K562 (cell line): ENCODE data around the gene CSTB. TPM values are rescaled to one million over a fixed set of nuclear protein-coding genes. Genes with fewer than 3 reads are reported as not detected.

Source experiments
- ATAC-seq: fragments of 200-7000 bp; cut with Tn5 transposase; 3 replicates; pipeline ENCODE4 v1.9.1; 2020; ENCODE audit warnings: moderate library complexity
- BruUV-seq: library from RNA; stranded (reverse); fragments of 400-500 nt; replicated peaks from 2 replicates; lab custom pipeline; 2021; lab: Mats Ljungman, UMichigan
- CTCF ChIA-PET: fragments of 300-600 bp; formaldehyde crosslinking; extraction: SDS; loops from one replicate; lab custom pipeline; 2021; ENCODE audit warnings: low intra/inter-chr PET ratio; lab: Yijun Ruan, JAX
- POLR2A ChIA-PET: fragments of 300-600, 350-650 bp; sonication (Branson Sonifier 250); formaldehyde crosslinking; extraction: SDS; loops from one replicate; lab custom pipeline; 2021; ENCODE audit warnings: antibody characterized with exemption, inconsistent platforms; lab: Yijun Ruan, JAX
- DNase-seq, 4 experiments: peaks; one replicate each; pipeline versions ENCODE4 v3.0.0 to v3.0.0-alpha.2; 2011 to 2018; ENCODE audit warnings: low spot score in 3 of 4, mixed read lengths in 3 of 4; ENCODE audit errors: extremely low read depth in 1 of 4
- FAIRE-seq: peaks from 2 replicates; lab custom pipeline; 2011; peaks lifted over from hg19 to GRCh38; lab: Jason Lieb, UNC
- H2AFZ ChIP-seq: 2 replicates; pipeline ENCODE4 v1.6.0; 2011; ENCODE audit warnings: low read depth, low read length, control low read depth, inconsistent platforms
- H3K27ac ChIP-seq: fragments of 200-600 bp; 3 replicates; pipeline ENCODE4 v1.8.0; 2011; ENCODE audit warnings: low read depth, mild to moderate bottlenecking, control low read depth, inconsistent platforms, low read length, moderate library complexity, mixed read lengths; ENCODE audit errors: extremely low read depth
- H3K27me3 ChIP-seq, 2 experiments: fragments of 300-600 bp in 1 of 2; 2 replicates in 1 of 2; 3 replicates in 1 of 2; pipeline versions ENCODE4 v1.6.0 to v1.8.0; 2011; ENCODE audit warnings: inconsistent platforms in 2 of 2, low read length in 2 of 2, mild to moderate bottlenecking in 1 of 2, mixed read lengths in 1 of 2, moderate library complexity in 1 of 2; ENCODE audit not compliant: control insufficient read depth in 2 of 2, insufficient read depth in 2 of 2
- H3K36me3 ChIP-seq: fragments of 300-600 bp; 3 replicates; pipeline ENCODE4 v1.8.0; 2011; ENCODE audit warnings: mild to moderate bottlenecking, low read length, inconsistent platforms; ENCODE audit not compliant: control insufficient read depth, insufficient read depth
- H3K4me1 ChIP-seq, 2 experiments: fragments of 200-600 bp in 1 of 2; replicated peaks in 1 of 2; 2 replicates in 1 of 2; 3 replicates in 1 of 2; pipeline versions ENCODE4 v1.5.1 to v1.8.0; 2011; ENCODE audit warnings: inconsistent platforms in 2 of 2, low read length in 2 of 2, mild to moderate bottlenecking in 1 of 2, mixed read lengths in 1 of 2, moderate library complexity in 1 of 2; ENCODE audit not compliant: control insufficient read depth in 2 of 2, insufficient read depth in 2 of 2
- H3K4me2 ChIP-seq: 2 replicates; pipeline ENCODE4 v1.6.1; 2011; ENCODE audit warnings: low read length, control low read depth, inconsistent platforms, mixed read lengths; ENCODE audit not compliant: insufficient read depth
- H3K4me3 ChIP-seq: fragments of 200-600 bp; sonication (generic), shearing (Covaris generic); 2 replicates; pipeline ENCODE4 v1.5.1; 2016; ENCODE audit warnings: control low read depth, inconsistent platforms
- H3K79me2 ChIP-seq: fragments of 200-600 bp; 3 replicates; pipeline ENCODE4 v1.8.0; 2011; ENCODE audit warnings: low read length, inconsistent platforms; ENCODE audit not compliant: control insufficient read depth, insufficient read depth
- H3K9ac ChIP-seq, 2 experiments: 2 replicates each; pipeline versions ENCODE4 v1.6.0 to v1.6.1; 2011; ENCODE audit warnings: low read depth in 2 of 2, low read length in 2 of 2, control low read depth in 1 of 2, inconsistent platforms in 1 of 2, mild to moderate bottlenecking in 1 of 2, mixed read lengths in 1 of 2; ENCODE audit not compliant: insufficient read depth in 1 of 2
- H3K9me1 ChIP-seq: one replicate; pipeline ENCODE4 v1.6.0; 2011; ENCODE audit warnings: inconsistent platforms, mild to moderate bottlenecking, low read length, moderate library complexity; ENCODE audit not compliant: control insufficient read depth, insufficient read depth
- H3K9me3 ChIP-seq: replicated peaks from 2 replicates; pipeline ENCODE4 v1.5.1; 2011; ENCODE audit warnings: low read depth, low read length, inconsistent platforms; ENCODE audit not compliant: control insufficient read depth, insufficient read depth
- H4K20me1 ChIP-seq: replicated peaks from 2 replicates; pipeline ENCODE4 v1.6.1; 2011; ENCODE audit warnings: low read length, inconsistent platforms, mixed read lengths; ENCODE audit not compliant: control insufficient read depth, insufficient read depth
- BCOR ChIP-seq: fragments of 450-650 bp; IDR thresholded peaks from 2 replicates; pipeline ENCODE4 v1.6.1; 2016
- BMI1 ChIP-seq: fragments of 150-350 bp; IDR thresholded peaks from 2 replicates; pipeline ENCODE4 v1.6.1; 2014; ENCODE audit warnings: low read length
- BRD9 ChIP-seq: fragments of 450-650 bp; IDR thresholded peaks from 2 replicates; pipeline ENCODE4 v1.6.1; 2018; ENCODE audit warnings: low read depth; ENCODE audit not compliant: partially characterized antibody
- CXXC5 ChIP-seq: fragments of 250-450 bp; sonication (Bioruptor Pico); IDR thresholded peaks from 2 replicates; pipeline ENCODE4 v1.8.0; 2022; ENCODE audit warnings: inconsistent platforms, mild to moderate bottlenecking, moderate library complexity
- FIP1L1 ChIP-seq: fragments of 200-400 bp; formaldehyde crosslinking; IDR thresholded peaks from 2 replicates; pipeline ENCODE4 v1.6.1; 2018; ENCODE audit warnings: mild to moderate bottlenecking, low read depth, low read length; ENCODE audit not compliant: poor library complexity, severe bottlenecking
- MAFG ChIP-seq: fragments of 450-650 bp; conservative IDR thresholded peaks from 2 replicates; pipeline ENCODE4 v1.6.1; 2016; ENCODE audit warnings: missing genetic modification characterization, missing compliant biosample characterization
- MTA3 ChIP-seq: fragments of 450-650 bp; formaldehyde crosslinking; IDR thresholded peaks from 2 replicates; pipeline ENCODE4 v1.6.1; 2017; ENCODE audit warnings: mild to moderate bottlenecking, borderline replicate concordance
- POLR2A ChIP-seq: fragments of 450-650 bp; conservative IDR thresholded peaks from 2 replicates; pipeline ENCODE4 v1.6.1; 2016
- POLR2G ChIP-seq: fragments of 200-400 bp; formaldehyde crosslinking; IDR thresholded peaks from 2 replicates; pipeline ENCODE4 v1.6.1; 2017; ENCODE audit warnings: low read depth, mild to moderate bottlenecking, antibody characterized with exemption, low read length, moderate library complexity
- ZC3H4 ChIP-seq: sonication (generic); formaldehyde crosslinking; IDR thresholded peaks from 2 replicates; pipeline ENCODE4 v1.9.0; 2021; ENCODE audit warnings: missing genetic modification reagents, borderline replicate concordance
- ZNF121 ChIP-seq: sonication (generic); formaldehyde crosslinking; conservative IDR thresholded peaks from 2 replicates; pipeline ENCODE4 v1.8.0; 2022; ENCODE audit warnings: missing genetic modification reagents
- ZNF165 ChIP-seq: fragments of 250-450 bp; sonication (Bioruptor Pico); IDR thresholded peaks from 2 replicates; pipeline ENCODE4 v1.4.0; 2020; ENCODE audit warnings: borderline replicate concordance
- ZNF561 ChIP-seq: fragments of 450-650 bp; formaldehyde crosslinking; conservative IDR thresholded peaks from 2 replicates; pipeline ENCODE4 v1.4.0; 2020; ENCODE audit warnings: mild to moderate bottlenecking, moderate library complexity
- ZNF707 ChIP-seq: fragments of 250-450 bp; sonication (Bioruptor Pico); conservative IDR thresholded peaks from 2 replicates; pipeline ENCODE4 v1.8.0; 2022; ENCODE audit warnings: inconsistent platforms, mild to moderate bottlenecking, moderate library complexity
- WGBS: fragments of 100-300 bp; shearing (Covaris generic); methylation state at CpG from one replicate; pipeline ENCODE4 v1.1.6; 2016; ENCODE audit warnings: low coverage, mixed read lengths; ENCODE audit not compliant: insufficient coverage; ENCODE audit errors: missing lambda C conversion rate; 5-methylcytosine and 5-hydroxymethylcytosine counted together
- in situ Hi-C: fragments of 300-500 bp; cut with MboI; formaldehyde crosslinking; loops from 4 replicates; pipeline ENCODE4 v1.15.0; 2018; ENCODE audit warnings: inconsistent platforms, mixed read lengths
- intact Hi-C: fragments of 100-400 bp; cut with micrococcal nuclease; formaldehyde crosslinking; loops from 2 replicates; pipeline ENCODE4 v1.14.2; 2022
- polyA plus RNA-seq, 8 experiments: library from polyadenylated mRNA; depleted of rRNA in 4 of 8; stranded (reverse) in 5 of 8; unstranded in 3 of 8; fragments of >200 nt; fragmentation: Nextera tagmentation in 2 of 8; fragmentation: Illumina TruSeq in 1 of 8; extraction: Ambion mirVana in 2 of 8; extraction: Trizol in 1 of 8; gene quantifications; 2 replicates each; pipeline versions ENCODE4 v1.2.1 to v1.2.3, GENCODE V29; 2011 to 2014; ENCODE audit warnings: inconsistent platforms in 1 of 8, missing spikeins in 1 of 8
- total RNA-seq, 7 experiments: library from RNA; depleted of rRNA in 6 of 7; stranded (reverse); fragments of >200 nt in 6 of 7; fragmentation: Illumina TruSeq in 2 of 7; extraction: Trizol in 2 of 7; gene quantifications; 2 replicates each; pipeline versions ENCODE4 v1.2.1 to v1.2.3, GENCODE V29; 2011 to 2021; ENCODE audit warnings: low replicate concordance in 1 of 7

The CSTB gene
- total and polyA plus RNA-seq, 9 of the 15 experiments (the other 6 are each of a cell fraction or from before 2014, with no cell fraction given) = 12.4 to 65.0 (median 31.7) TPM

DNA sequence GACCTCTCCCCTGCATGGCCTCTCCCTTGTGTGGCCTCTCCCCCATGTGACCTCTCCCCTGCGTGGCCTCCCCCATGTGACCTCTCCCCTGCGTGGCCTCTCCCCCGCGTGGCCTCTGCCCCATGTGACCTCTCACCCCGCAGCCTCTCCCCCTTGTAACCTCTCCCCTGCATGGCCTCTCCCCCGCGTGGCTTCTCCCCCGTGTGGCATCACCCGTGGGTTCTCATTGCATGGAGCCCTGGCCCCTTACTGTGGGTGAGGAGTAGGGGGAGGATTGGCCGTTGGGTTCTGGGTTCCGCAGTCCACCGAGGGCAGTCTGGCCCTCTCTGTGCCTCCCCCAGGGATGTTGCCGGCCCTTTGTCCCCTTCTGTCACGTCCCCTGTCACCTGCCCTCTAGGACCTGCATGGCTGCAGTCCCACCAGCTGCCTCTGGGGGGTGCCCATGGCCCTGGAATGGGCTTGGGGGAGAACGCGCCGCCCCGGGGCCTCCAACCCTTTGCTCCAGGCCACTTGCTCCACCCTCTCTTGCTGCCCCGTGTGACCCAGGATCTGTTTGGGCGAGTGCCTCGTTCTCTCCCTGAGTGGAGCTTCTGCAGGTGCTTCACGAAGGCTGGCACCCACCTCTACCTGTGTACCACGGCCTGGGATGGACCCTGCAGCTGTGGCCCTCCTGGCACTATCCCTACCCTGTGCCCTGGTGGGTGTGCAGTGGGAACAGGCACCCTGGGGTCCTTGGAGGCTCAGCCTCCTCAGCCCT lies 34.6 kb upstream of the CSTB start (continued):
- TF ChIP-seq BMI1 (no peak), BCOR (peak; percentile 18; the same call in 1 of the 2 replicates), ZNF561 (CRISPR knock-in tag) (no peak), CXXC5 (CRISPR knock-in tag) (peak; percentile 62), MAFG (no peak), BRD9 (no peak), ZNF707 (CRISPR knock-in tag) (no peak)

- H4K20me1 ChIP-seq = 0 out of 2 replicates have a peak, but pooled peaks cover 5% of the 10 kb centered on the region
- ChIA-PET POLR2A (interaction anchor here (0.6 to 1.9 kb wide), 9 partner anchors 9 to 175 kb away, joined by 3 to 6 read pairs (median 4); no protein-coding TSS in a partner anchor), CTCF (interaction anchor here (0.6 to 2.1 kb wide), 4 partner anchors 129 to 457 kb away, joined by 3 to 35 read pairs (median 4); no protein-coding TSS in a partner anchor)
- intact Hi-C loops (loop anchor here (2.0 to 5.0 kb wide), 3 partner anchors 45 to 129 kb away; no protein-coding TSS in a partner anchor), in situ Hi-C loops (loop anchor here (5.0 kb wide), 1 partner anchor 132 kb away; no protein-coding TSS in a partner anchor)
- no peaks in the 10 kb centered on the region for H3K27me3 ChIP-seq
- no peak for DNase-seq
- peaks cover 18 to 90% of the 10 kb centered on the region in 2 experiments for H3K4me1 ChIP-seq
- 85% methylated on average over 20 of the region's 26 CpGs for WGBS
- FAIRE-seq = no peak
- H3K4me2 ChIP-seq = no peak overlapping the region
- no peak for ATAC-seq
- peak; percentile 20; the same call in 1 of the 2 replicates for TF ChIP-seq POLR2G
- peak; percentile 44 for TF ChIP-seq FIP1L1
- no peak for TF ChIP-seq ZNF165
- TF ChIP-seq MTA3 = no peak
- TF ChIP-seq ZC3H4 (CRISPR knock-in tag) = 0 out of 2 replicates have a peak, but pooled peaks have one; percentile 27
- 0 out of 2 replicates have a peak, but pooled peaks have one; percentile 16 for TF ChIP-seq POLR2A
- TF ChIP-seq ZNF121 (CRISPR knock-in tag) = no peak
- H3K79me2 ChIP-seq = no peaks in the 10 kb centered on the region
- H3K4me3 ChIP-seq = no peak overlapping the region
- no peaks in the 10 kb centered on the region for H3K9me3 ChIP-seq
- no TSS peak for BruUV-seq
- H3K27ac ChIP-seq = no peak overlapping the region
- peaks cover 21% of the 10 kb centered on the region; the same call in 2 of the 3 replicates for H3K36me3 ChIP-seq
- peak overlapping the region in 1 of 2 experiments; percentile 69; a peak in 2 of 4 replicates for H3K9ac ChIP-seq
- H2AFZ ChIP-seq = no peak overlapping the region
- H3K9me1 ChIP-seq = peaks cover 4% of the 10 kb centered on the region
Observed at GRCh38 chr21:43809853-43810504, 33.9 kb upstream of the CSTB start.
